H4 (cell line): ENCODE results near the gene ARHGEF10L. TPM values are rescaled to one million over a fixed set of nuclear protein-coding genes. Genes with fewer than 3 reads are reported as not detected.
A peak's percentile ranks its signal among the peaks of the same experiment; 100 is the strongest.
"Not testable (repeated sequence)": the region's sequence is repeated elsewhere in the genome, so short reads cannot be mapped to it uniquely, and the experiment has no call there.

Source experiments
- DNase-seq: peaks from one replicate; pipeline ENCODE4 v3.0.0-alpha.2; 2015; ENCODE audit warnings: low spot score
- total RNA-seq: library from RNA; depleted of rRNA; stranded (reverse); fragments of >200 nt; shearing (Covaris generic); gene quantifications from 2 replicates; pipeline ENCODE4 v1.2.3, GENCODE V29; 2014; rRNA removed

The ARHGEF10L gene, protein sequence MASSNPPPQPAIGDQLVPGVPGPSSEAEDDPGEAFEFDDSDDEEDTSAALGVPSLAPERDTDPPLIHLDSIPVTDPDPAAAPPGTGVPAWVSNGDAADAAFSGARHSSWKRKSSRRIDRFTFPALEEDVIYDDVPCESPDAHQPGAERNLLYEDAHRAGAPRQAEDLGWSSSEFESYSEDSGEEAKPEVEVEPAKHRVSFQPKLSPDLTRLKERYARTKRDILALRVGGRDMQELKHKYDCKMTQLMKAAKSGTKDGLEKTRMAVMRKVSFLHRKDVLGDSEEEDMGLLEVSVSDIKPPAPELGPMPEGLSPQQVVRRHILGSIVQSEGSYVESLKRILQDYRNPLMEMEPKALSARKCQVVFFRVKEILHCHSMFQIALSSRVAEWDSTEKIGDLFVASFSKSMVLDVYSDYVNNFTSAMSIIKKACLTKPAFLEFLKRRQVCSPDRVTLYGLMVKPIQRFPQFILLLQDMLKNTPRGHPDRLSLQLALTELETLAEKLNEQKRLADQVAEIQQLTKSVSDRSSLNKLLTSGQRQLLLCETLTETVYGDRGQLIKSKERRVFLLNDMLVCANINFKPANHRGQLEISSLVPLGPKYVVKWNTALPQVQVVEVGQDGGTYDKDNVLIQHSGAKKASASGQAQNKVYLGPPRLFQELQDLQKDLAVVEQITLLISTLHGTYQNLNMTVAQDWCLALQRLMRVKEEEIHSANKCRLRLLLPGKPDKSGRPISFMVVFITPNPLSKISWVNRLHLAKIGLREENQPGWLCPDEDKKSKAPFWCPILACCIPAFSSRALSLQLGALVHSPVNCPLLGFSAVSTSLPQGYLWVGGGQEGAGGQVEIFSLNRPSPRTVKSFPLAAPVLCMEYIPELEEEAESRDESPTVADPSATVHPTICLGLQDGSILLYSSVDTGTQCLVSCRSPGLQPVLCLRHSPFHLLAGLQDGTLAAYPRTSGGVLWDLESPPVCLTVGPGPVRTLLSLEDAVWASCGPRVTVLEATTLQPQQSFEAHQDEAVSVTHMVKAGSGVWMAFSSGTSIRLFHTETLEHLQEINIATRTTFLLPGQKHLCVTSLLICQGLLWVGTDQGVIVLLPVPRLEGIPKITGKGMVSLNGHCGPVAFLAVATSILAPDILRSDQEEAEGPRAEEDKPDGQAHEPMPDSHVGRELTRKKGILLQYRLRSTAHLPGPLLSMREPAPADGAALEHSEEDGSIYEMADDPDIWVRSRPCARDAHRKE (N-terminal part only)
- 2.6 and 4.1 TPM in 2 replicates for total RNA-seq

DNA sequence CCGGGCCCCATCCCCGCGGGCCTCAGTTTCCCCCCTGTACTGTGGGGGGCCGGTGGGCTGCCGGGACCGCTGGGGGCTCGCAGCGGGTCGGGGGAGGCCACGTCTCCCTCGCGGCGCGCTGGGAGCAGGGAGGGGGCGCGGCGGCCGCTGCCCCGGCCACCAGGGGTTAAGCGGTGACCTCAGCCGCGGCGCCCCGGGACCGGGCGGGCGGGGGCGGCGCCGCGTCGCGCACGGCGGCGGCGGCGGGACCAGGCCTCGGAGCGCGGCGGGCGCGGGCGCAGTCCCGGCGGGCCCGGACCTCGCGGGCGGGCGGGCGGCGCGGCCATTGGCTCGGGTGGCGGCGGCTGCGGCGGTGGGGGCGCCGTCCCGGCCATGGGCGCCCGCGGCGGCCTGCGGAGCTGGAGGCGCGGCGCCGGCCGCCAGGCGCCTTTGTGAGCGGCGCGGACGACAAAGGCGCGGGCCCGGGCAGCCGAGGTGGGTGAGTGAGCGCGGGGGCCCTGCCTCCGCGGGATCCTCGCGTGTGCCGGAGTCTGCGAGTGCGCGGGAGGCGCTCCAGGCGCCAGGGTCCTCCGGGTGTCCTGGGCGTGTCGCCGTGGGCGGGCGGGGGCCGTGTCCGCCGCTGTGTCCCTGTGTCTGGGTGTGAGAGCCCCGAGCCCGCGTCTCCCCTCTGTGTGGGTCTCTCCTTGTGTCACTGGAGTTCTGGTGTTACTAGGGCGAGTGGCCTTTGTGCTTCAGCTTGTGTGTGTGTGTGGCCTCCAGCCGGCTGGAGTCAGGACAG is at the start of gene ARHGEF10L:
ARHGEF10L (plus strand) TSS at position 222 of the 778 bp plus-strand sequence. CDS start 40,898 bp downstream, outside the sequence.
- DNase-seq: no peak

- not testable (repeated sequence) for DNase-seq
Observed at GRCh38 chr1:17489768-17490417, 49.6 kb upstream of the ARHGEF10L start.

GRCh38 chr1:17490667-17491066 is 48.8 kb upstream of the ARHGEF10L start:
- not testable (repeated sequence) for DNase-seq

GRCh38 chr1:17494114-17494729 is 45.3 kb upstream of the ARHGEF10L start:
- peak; percentile 86 for DNase-seq

DNA sequence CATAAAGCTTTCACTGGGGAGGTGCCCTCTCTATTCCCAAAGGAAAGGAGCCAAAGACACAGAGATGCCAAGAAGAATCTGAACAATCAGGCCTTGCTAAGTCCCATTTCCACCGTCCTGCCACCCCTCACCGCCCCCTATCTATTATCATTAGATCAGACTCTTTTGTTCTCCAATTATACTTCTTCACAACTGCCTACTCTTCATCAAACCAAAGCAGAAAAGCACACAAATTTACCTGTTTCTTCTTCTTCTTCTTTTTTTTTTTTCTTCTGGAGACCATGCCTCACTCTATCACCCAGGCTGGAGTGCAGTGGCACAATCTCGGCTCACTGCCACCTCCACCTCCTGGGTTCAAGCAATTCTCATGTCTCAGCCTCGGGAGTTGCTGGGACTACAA is 43.1 kb upstream of the ARHGEF10L start:
- no peak for DNase-seq

DNA sequence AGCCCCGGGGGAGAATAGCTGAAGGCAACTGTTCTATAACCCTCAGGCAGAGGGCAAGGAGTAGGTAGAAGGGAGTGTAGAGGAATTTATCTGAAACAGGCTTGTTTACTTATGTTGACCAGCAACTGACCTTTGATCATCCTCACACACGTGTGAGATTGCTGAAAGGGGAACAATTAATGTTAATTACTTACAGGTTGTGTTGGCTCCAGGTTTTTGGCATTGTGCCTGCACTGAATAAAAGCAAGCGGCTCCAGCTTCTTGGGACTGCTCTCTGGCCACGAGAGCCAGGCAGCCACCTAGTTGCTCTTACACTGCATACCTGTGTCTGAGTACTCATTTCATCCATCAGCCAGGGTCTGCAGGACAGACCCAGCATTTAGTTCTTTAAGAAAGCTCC is 41.3 kb upstream of the ARHGEF10L start:
- DNase-seq: no peak

DNA sequence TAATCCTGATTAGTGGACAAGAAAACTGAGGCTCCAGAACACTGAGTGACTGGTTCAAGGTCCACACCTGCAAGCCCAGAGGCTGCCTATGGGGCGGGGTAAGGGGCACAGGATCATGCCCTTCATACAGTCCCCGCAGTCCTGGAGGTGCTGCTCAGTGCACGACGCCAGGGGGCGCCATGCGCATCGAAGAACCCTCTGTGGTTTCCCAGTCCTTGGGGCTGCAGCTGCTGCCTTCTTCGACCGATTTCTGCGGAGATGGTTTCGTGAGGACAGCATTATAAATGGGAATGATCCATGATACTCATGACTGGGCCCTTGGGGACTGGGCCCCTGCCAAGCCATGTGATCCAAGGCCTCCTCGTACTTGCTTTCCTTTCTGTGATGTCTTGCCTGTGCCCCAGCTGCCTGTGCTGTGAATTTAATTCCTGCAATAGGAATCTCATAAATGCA is 37.1 kb upstream of the ARHGEF10L start:
- DNase-seq: peak; percentile 75

DNA sequence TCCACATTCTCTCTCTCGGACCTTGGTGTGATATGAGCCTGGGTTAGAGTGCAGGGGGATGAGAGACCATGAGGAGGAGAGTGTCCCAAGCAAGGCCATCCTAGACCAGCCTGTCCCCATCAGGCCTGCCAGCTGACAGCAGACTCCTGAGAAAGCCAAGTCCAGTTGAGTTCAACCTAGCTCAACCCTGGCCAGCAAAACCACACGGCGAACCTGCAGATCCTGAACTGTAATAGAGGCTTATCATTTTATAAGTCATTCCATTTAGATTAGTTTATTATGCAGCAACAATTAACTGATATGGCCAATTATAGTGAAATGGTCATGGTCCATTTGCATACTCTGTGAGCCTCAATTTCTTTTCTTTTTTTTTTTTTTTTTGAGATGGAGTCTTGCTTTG is 36.4 kb upstream of the ARHGEF10L start:
- no peak for DNase-seq

DNA sequence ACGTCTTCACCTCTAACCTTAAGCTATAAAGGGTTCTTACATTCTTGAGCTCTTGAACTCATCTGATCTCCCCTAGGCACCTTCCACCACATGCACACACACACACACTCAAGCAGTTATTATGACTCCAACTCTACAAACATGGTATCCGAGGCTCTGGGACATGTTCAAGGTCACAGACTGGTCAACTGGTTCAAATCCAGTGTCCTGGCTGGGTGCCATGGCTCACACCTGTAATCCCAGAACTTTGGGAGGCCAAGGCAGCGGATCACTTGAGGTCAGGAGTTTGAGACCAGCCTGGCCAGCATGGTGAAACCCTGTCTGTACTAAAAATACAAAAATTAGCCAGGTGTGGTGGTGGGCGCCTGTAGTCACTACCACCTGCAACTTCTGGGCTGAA is 32.3 kb upstream of the ARHGEF10L start:
- not testable (repeated sequence) for DNase-seq

GRCh38 chr1:17507915-17508314 is 31.6 kb upstream of the ARHGEF10L start:
- DNase-seq: no peak

- DNase-seq: no peak
Observed at GRCh38 chr1:17509363-17509762, 30.1 kb upstream of the ARHGEF10L start.

DNA sequence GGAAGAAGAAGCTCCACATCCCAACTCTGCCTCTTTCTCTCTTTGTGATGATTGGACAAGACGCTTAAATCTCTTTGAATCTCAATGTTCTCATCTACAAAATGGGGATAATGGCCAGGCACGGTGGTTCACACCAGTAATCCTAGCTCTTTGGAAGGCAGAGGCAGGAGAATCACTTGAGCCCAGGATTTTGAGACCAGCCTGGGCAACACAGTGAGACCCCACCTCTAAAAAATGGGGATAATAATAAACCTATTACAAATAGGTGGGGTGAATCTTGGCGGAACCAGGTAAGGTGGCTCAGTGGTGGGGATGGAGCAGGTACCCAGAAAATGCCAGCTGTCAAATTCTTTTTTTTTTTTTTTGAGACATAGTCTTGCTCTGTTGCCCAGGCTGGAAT is 29.4 kb upstream of the ARHGEF10L start:
- DNase-seq: no peak

GRCh38 chr1:17511188-17511587 is 28.3 kb upstream of the ARHGEF10L start:
- DNase-seq: no peak

DNA sequence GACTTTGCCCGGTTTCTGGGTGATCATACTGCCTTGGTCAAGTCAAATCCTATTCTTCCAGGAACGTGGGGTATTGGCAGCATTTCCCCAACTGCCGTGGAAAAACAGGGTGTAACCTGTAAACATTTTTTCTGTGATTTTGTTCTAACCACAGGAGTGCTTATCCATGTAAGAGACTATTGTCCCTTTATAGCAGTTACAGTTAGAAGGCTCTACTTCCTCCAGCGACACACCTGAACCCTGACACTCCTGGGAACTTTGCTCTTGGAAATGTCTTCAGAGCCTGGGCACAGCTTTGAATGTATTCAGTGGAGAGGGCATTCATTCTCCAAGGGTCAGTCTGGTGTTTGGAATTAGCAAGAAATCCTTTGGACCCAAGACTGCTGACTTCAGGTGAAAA is 26.4 kb upstream of the ARHGEF10L start:
- no peak for DNase-seq

DNA sequence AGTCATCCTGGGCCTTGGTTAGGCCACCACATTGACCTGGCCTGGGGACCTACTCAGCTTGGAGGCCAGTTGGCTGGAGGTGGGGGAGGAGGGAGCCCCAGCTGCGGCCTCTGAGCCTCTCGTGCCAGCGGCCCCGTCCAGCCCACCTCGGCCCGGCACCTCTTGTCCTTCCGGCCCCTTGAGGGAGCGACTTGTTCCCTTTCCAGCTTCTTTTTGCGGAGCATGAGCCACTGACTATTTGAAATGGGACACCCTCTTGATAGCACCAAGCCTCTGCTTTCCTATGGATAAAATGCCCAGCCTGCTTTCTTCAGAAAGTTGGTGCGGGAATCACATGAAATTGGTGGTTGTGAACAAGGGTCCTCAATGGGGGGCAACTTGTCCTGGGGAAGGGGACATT is 24.7 kb upstream of the ARHGEF10L start:
- DNase-seq: no peak

DNA sequence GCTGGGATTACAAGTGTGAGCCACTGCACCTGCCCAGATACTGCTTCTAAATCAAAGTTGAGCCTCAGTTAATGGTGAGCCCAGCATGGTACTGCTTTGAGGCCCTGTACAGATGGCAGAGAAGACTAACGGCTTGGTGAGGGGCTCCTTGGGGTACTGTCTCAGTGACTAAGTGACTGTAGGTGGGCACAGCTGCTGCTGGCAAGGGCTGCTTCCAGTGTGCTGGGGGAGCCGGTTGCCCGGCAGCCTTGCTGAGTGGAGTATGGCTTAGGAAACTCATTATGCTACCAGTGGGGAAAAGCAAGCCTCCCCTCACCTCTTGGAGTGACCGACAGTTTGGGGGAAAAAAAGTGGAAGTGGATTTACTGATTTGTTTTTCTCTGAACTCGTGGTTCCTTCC is 23.6 kb upstream of the ARHGEF10L start:
- DNase-seq: no peak

DNA sequence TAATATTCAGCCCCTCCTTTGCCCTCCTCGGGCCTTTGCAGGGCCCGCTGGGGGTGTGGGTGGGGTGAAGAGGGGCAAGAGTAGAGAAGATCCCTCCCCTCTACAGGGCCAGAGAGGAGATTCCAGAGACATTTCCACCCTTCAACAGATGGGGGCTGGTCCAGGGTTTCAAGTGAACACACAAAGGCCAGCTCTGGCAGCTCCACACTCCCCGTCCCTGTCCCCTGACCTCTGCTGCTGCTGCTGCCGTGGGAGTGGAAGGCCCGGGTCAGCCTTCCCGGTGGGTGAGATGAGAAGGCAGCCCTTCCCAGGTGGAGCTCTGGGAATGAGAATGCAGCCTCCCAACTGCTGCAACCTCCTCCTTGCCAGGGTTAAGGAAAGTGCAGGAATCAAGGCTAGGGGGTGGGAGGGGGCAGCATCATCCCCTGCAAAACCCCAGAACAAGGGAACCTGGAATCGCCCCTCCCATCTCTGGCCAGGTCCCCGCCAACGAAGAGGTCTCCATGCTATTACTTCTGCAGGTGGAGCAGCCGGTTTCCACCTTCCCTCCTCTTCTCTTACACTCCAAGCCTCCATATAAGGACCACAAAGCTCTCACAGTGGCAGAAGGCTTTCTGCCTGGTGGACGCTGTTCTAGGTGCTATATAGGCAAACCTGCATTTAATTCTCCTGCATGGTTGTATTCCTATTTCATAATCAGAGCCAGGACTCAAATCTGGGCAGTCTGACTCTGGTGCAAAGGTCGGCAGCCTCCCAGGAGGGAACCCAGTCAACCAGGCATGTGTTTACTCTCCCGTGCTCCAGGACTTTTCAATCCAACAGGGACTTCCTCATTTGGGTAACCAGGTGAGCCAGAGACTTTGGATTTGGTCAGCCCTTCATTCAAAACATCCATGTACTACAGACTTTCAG is 22.9 kb upstream of the ARHGEF10L start:
- no peak for DNase-seq

DNA sequence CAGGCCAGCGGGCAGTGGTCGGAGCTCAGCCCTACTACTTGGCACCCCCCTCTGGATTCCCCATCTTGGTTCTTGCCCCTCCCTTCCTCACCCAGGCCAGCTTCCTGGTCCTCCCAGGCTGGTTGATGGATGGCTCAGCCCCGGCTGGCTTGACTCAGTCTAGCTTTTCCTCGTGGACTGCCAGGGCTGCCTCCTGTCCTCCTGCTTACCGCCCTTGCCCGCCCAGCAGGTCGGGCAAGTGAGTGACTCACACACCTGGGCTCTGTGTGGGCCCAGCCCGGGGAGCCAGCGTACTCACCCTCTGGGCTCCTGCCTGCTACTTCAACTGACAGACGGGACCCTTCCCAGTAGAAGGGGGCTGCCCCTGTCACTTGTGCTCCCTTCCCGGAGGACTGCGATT is 19.5 kb upstream of the ARHGEF10L start:
- no peak for DNase-seq
